NCI-H128 (cell line): Measurements from ENCODE around the gene EZH2.

ENCODE experiments used
- DNase-seq: peaks from one replicate; lab custom pipeline; 2025; ENCODE audit not compliant: unreplicated experiment; lab: John Stamatoyannopoulos, UW

The EZH2 gene

GRCh38 chr7:148773334-148773733 lies 110.8 kb downstream of the EZH2 start:
- peak; percentile 10 for DNase-seq

- no peak for DNase-seq
Observed at GRCh38 chr7:148772297-148773089, 111.6 kb downstream of the EZH2 start.

GRCh38 chr7:148770004-148770403 lies 114.1 kb downstream of the EZH2 start:
- no peak for DNase-seq

- DNase-seq, result no peak
Observed at GRCh38 chr7:148763622-148764021, 120.5 kb downstream of the EZH2 start.

- no peak for DNase-seq
Observed at GRCh38 chr7:148761499-148762278, 122.4 kb downstream of the EZH2 start.
